ENCODE measurements around the gene RIN3.
A peak's percentile ranks its signal among the peaks of the same experiment; 100 is the strongest.

RIN3 gene

GRCh38 chr14:92513204-92513965 lies at the start of gene RIN3:
RIN3 (plus strand) TSS chr14:92513781; CDS start chr14:92513933, 152 bp downstream.
- peak; percentile 55 for DNase-seq

DNA sequence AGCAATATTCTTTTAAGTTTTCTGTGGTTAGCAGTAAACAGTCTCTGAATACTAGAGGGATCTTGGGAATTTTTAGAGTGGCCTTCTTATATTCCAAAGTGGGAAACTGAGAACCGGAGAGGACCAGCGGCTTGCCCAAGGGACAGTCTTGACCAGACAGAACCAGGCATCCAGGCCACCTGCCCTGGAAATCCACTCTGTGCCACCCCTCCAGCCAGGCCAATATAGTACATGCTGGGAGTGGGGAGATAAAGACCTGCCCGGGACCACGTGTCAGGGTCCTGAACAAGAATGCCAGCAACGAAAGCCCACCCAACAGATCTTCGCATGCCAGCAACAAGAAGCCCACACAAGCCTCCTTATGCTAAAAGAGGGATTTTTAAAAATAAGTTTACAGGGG lies 49.4 kb upstream of the RIN3 start:
- no peak for DNase-seq

DNA sequence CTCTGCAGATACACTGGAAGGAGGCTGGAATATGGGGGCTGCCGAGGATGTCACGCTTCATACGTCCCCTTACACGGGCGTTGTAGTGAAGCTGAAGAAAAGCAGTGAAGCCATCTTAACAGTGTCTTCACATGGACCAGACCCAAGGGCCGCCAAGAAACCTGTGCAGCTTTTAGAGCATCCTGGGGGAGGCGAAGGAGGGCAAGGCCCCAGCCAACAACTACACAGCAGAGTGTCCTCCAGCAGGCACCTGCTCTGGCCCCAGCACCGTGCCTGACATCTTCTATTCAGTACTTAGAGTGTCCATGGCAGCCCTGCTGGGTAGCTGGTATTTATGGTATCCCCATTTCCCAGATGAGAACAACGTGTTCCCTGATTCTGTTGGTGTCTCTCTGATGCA lies 48.9 kb upstream of the RIN3 start:
- DNase-seq, result no peak

- DNase-seq, result no peak
These were observed 48.1 kb upstream of the RIN3 start for GRCh38 chr14:92465353-92466055.

- DNase-seq, result no peak
These were observed 47.5 kb upstream of the RIN3 start for GRCh38 chr14:92466059-92466458.

- DNase-seq, result no peak
These were observed 44.1 kb upstream of the RIN3 start for GRCh38 chr14:92469515-92469914.

DNA sequence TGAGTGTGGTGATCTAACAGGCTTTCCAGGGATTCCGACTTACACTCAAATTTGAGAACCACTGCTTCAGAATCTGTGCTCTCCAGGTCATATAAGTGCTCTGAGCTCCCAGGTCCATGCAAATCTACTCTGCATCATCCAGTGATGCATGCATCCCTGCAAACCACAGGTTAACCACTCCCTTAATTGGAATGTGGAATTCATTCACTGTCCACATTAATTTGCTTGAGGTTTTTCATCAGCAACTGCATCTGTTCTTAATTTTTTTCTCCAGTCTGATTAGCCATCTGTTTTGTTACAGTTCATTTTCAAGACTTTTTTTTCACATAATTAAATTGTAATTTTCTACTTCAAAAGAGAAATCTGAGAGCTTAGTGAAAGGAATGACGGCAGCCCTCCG lies 43.4 kb upstream of the RIN3 start:
- DNase-seq, result no peak

DNA sequence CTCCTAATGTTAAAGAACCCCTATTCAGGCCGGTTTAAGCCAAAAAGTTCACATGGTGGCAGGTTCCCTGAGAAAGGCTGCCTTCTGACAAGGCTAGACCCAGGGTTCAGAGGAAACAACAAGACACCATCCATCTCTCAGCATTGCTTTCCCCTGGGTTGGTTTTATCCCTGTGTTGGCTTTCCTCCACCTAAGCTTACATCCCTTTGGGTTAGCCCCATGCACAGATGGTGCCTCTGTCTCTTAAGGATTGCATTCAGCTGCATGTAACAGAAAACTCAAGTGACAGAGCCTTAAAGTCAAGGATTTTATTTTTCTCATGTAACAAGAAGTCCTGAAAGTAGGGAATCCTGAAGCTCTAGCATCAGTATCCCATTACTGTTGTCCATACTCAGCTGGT lies 42.8 kb upstream of the RIN3 start:
- no peak for DNase-seq

DNA sequence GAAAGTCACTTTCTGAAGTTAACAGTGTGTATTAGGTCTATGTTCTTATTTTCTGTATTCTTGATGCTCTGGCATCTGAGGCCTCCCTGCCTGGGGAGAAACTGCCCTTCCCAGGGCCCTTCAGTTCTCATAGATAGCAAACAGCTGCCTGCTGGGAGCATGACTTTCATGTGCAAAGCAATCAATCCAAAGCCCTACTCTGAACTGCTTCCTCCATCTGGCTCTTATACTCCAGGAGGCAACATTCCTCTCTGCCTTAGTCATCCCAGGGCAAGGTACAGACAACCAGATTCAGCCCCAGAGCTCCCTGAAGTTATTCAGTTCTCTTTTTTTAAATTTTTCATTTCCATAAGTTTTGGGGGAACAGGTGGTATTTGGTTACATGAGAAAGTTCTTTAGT lies 41.7 kb upstream of the RIN3 start:
- DNase-seq, result no peak

DNA sequence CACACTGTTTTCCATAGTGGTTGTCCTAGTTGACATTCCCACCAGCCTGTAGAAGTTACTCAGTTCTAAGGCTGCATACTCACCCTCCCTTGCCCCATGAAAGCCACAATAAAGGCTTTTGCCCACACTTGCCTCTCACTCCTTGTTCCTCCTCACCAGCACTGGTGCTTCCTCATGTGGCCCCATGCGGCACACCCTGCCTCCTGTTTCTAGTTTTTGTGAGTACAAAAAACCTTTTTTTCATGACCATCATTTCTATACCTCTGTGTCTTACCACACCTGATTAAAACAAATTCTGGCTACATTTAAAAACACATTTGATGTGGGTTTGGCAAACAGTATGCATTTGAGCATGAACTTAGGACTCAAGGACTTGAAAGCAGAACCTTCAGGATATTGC lies 40.7 kb upstream of the RIN3 start:
- no peak for DNase-seq

DNA sequence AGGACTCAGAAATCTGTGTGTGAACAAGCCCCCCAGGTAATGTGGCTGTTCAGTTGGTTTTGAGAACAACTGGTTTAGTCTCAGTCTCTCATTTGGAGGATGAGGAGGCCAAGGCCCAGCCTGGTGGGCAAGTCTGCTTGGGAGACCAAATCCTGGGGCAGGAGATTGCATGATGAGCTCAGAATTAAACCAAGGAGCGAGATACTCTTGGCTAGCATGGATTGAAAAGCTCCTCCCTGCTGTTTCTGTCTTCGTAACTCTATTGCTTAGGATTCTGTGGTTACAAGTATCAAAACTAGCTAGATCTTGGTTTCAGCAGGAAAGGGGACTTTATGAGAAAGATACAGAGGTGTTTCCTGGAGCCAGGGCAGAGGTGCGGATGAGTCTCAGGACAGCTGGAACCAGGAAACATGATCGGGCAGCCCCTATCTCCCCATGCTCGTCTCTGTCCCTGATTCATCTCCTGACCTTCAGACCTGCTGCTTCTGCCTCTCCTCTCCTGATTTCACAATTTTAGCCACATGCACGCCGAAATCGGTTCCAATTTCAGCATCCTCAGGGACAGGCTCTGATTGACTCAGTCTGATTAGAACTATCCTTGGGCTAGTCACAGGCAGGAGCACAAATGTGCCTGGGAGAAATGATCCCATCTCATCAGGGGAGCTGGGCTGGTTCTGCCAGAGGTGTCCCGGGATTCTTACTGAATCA lies 40.2 kb upstream of the RIN3 start:
- no peak for DNase-seq

DNA sequence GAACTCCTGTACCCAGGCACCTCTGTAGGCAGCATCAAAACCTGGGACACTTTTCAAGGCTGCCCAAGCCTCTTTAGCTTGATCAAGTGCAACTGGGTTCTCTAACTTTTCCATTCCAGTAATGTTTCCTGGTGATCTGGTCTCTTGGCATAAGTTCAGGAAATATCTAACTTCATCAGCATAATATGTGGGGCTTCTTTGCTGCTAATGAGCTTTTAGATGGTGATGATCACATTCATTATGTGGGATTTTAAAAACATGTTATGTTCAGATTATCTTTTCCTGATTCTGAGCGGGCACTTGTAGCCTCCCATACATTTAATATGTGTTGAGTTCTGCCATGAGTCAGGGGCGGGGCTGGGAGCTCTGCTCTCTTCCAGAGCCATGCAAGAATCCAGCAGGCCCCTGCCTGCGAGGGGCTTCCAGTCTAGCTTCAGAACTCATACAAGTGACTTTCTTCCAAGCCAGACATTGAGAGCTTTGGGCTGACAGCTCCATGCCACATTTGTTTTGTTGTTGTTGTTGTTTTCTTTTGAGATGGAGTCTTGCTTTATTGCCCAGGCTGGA lies 39.5 kb upstream of the RIN3 start:
- DNase-seq, result no peak

DNA sequence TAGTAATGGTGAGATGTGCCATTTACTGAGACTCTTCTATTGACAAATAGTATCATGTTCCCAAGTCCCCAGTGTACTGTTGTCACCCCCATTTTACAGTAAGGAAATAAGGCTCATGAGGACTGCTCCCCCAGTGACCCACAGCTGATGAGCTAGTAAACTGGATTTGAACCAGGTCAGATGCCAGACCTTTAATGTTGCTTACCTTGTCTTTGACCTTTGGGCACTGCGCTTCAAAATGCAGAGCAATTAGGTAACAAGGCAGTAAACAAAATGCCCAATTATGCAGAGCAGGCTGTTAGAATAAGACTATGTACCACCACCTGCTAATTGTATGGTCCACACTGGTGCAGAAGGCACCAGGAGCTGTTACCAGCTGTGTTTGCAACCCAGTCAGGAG lies 38.5 kb upstream of the RIN3 start:
- DNase-seq, result no peak

- no peak for DNase-seq
These were observed 38.0 kb upstream of the RIN3 start for GRCh38 chr14:92475451-92476187.

GRCh38 chr14:92480856-92481255 lies 32.7 kb upstream of the RIN3 start:
- no peak for DNase-seq

GRCh38 chr14:92481386-92481785 lies 32.2 kb upstream of the RIN3 start:
- no peak for DNase-seq

DNA sequence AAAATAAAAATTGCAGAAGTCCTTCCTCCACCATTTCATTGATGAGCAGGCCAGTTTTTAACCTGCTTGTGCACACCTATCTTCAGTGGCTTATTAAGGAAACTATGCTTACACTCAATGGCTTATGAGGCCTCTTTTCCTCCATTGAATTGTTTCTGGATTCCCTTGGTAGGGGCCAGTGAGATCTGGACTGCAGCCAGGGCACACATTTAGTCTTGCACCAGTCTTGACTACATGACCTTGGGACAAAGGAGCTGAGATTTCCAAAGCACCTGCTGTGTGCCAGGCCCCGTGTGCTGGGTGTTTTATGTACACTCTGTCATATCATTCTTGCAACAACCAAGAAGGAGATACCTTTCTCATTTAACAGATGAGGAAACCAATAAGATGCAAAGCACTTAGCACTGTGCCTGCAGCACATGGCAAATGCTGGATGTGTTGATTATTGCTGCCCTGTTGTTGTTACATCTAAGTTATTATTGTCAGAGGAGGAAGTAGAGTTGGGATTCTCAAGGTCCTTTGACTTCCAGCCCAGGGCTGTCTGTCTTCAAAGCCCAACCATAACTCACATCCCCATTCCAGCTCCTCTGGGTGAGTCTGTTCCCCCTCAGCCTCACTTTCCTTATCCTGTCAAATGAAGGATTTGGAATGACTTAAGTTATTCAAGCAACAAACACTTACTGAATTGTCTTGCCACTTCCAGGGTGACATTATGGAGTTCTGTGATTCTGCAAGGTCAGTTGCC lies 31.6 kb upstream of the RIN3 start:
- no peak for DNase-seq

DNA sequence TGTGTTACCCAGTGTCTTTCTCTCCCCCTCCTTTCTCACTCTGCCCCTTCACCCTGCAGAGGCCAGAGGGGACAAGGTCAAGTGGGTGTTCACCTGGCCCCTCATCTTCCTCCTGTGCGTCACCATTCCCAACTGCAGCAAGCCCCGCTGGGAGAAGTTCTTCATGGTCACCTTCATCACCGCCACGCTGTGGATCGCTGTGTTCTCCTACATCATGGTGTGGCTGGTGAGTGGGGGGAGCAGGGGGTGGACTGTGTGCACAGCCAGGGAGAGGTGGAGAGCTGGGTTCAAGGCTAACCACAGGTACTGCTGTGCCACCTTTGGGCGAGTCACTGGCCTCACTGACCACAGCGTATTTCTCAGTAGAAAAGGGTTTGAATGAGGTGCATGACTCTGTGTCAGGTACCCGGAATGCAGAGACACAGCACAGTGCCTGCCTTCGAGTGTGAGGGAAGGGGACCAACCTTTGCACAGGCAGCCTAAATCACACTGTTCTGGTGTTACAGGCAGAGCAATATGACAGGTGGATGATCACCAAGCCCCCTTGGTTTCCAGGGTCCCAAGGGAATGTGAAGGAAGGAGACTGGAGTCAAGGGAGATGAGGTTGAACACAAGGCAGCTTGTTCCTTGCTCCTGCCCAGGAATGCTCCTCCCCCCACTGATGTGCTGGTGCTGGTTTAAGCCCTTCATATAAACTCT lies 30.8 kb upstream of the RIN3 start:
- DNase-seq, result no peak

GRCh38 chr14:92484132-92484823 lies 29.3 kb upstream of the RIN3 start:
- no peak for DNase-seq

- DNase-seq, result no peak
These were observed 26.7 kb upstream of the RIN3 start for GRCh38 chr14:92486881-92487280.

Data from CD4-positive, alpha-beta T cell treated with Interleukin-10 for 1 hour (primary cell).